ENCODE measurements around the gene ZMIZ1. TPM values are rescaled to one million over a fixed set of nuclear protein-coding genes. Genes with fewer than 3 reads are reported as not detected.

The ZMIZ1 gene
- polyA plus RNA-seq, 1 experiment = 7.6 TPM

GRCh38 chr10:79229071-79229541 lies 160.3 kb downstream of the ZMIZ1 start:
- no peak overlapping the region for H3K4me3 ChIP-seq (ENCODE audit: low read depth, low read length)
- H3K27me3 ChIP-seq (ENCODE audit: control insufficient read depth, insufficient read depth, low read length) = no peaks in the 10 kb centered on the region
- no peaks in the 10 kb centered on the region for H3K9me3 ChIP-seq (ENCODE audit: control insufficient read depth, insufficient read depth, low read length)
- ChIA-PET CTCF (interaction anchor here (0.8 to 1.4 kb wide), 2 partner anchors 13 to 34 kb away, joined by 3 to 5 read pairs; no protein-coding TSS in a partner anchor), POLR2A (interaction anchor here (1.6 kb wide), 1 partner anchor 10 kb away, joined by 3 read pairs; no protein-coding TSS in a partner anchor)
- TF ChIP-seq CTCF (IDR thresholded peaks at IDR 0.05; ENCODE audit: low read depth, low read length) = no peak
- no peak for DNase-seq (ENCODE audit: low read depth, low spot score)
- H3K27ac ChIP-seq (ENCODE audit: low read depth, low read length) = peak overlapping the region; percentile 21

GRCh38 chr10:79229830-79230327 lies 161.1 kb downstream of the ZMIZ1 start:
- H3K4me3 ChIP-seq (ENCODE audit: low read depth, low read length) = no peak overlapping the region
- CTCF ChIA-PET = interaction anchor here (0.8 kb wide), 1 partner anchor 13 kb away, joined by 3 read pairs; no protein-coding TSS in a partner anchor
- no peak for DNase-seq (ENCODE audit: low read depth, low spot score)
- POLR2A ChIA-PET = no interaction called here
- H3K27ac ChIP-seq (ENCODE audit: low read depth, low read length) = peak overlapping the region; percentile 31
- H3K9me3 ChIP-seq (ENCODE audit: control insufficient read depth, insufficient read depth, low read length) = no peaks in the 10 kb centered on the region
- H3K27me3 ChIP-seq (ENCODE audit: control insufficient read depth, insufficient read depth, low read length) = no peaks in the 10 kb centered on the region
- TF ChIP-seq CTCF (IDR thresholded peaks at IDR 0.05; ENCODE audit: low read depth, low read length) = no peak

GRCh38 chr10:79230328-79230830 lies 161.6 kb downstream of the ZMIZ1 start:
- Histone ChIP-seq H3K27ac (ENCODE audit: low read depth, low read length) (peak overlapping the region; percentile 47), H3K9me3 (ENCODE audit: control insufficient read depth, insufficient read depth, low read length) (no peaks in the 10 kb centered on the region), H3K4me3 (ENCODE audit: low read depth, low read length) (no peak overlapping the region), H3K27me3 (ENCODE audit: control insufficient read depth, insufficient read depth, low read length) (no peaks in the 10 kb centered on the region)
- POLR2A ChIA-PET = no interaction called here
- CTCF ChIA-PET = no interaction called here
- DNase-seq (ENCODE audit: low read depth, low spot score) = no peak
- TF ChIP-seq CTCF (IDR thresholded peaks at IDR 0.05; ENCODE audit: low read depth, low read length) = no peak

GRCh38 chr10:79230850-79231249 lies 162.1 kb downstream of the ZMIZ1 start:
- peak overlapping the region; percentile 47 for H3K27ac ChIP-seq (ENCODE audit: low read depth, low read length)
- no peak overlapping the region for H3K4me3 ChIP-seq (ENCODE audit: low read depth, low read length)
- no peak for TF ChIP-seq CTCF (IDR thresholded peaks at IDR 0.05; ENCODE audit: low read depth, low read length)
- no peak for DNase-seq (ENCODE audit: low read depth, low spot score)
- CTCF ChIA-PET = no interaction called here
- no peaks in the 10 kb centered on the region for H3K27me3 ChIP-seq (ENCODE audit: control insufficient read depth, insufficient read depth, low read length)
- POLR2A ChIA-PET = no interaction called here
- H3K9me3 ChIP-seq (ENCODE audit: control insufficient read depth, insufficient read depth, low read length) = no peaks in the 10 kb centered on the region

- no peak for DNase-seq (ENCODE audit: low read depth, low spot score)
- CTCF ChIA-PET = no interaction called here
- Histone ChIP-seq H3K4me3 (ENCODE audit: low read depth, low read length) (no peak overlapping the region), H3K9me3 (ENCODE audit: control insufficient read depth, insufficient read depth, low read length) (no peaks in the 10 kb centered on the region), H3K27ac (ENCODE audit: low read depth, low read length) (no peak overlapping the region), H3K27me3 (ENCODE audit: control insufficient read depth, insufficient read depth, low read length) (no peaks in the 10 kb centered on the region)
- TF ChIP-seq CTCF (IDR thresholded peaks at IDR 0.05; ENCODE audit: low read depth, low read length) = no peak
- POLR2A ChIA-PET = no interaction called here
Observed at GRCh38 chr10:79231908-79232307, 163.1 kb downstream of the ZMIZ1 start.
